HepG2 (cell line): ENCODE results near the gene GPS2. TPM values are rescaled to one million over a fixed set of nuclear protein-coding genes. Genes with fewer than 3 reads are reported as not detected.
A peak's percentile ranks its signal among the peaks of the same experiment; 100 is the strongest.

Experiments
- CHD4 ChIP-seq: fragments of 200-600 bp; sonication (generic); IDR thresholded peaks from 2 replicates; pipeline ENCODE4 v1.7.0; 2017; ENCODE audit warnings: mild to moderate bottlenecking, low read length, borderline replicate concordance
- EED ChIP-seq: sonication (generic); formaldehyde crosslinking; IDR thresholded peaks from 2 replicates; pipeline ENCODE4 v1.5.0; 2020; ENCODE audit warnings: mild to moderate bottlenecking, missing genetic modification reagents
- ELF1 ChIP-seq: sonication (generic); formaldehyde crosslinking; IDR thresholded peaks from 2 replicates; pipeline ENCODE4 v1.4.0; 2020; ENCODE audit warnings: missing genetic modification reagents
- EP300 ChIP-seq, 3 experiments: sonication (generic) in 1 of 3; formaldehyde crosslinking in 1 of 3; IDR thresholded peaks; 2 replicates each; pipeline versions ENCODE4 v1.5.1 to v1.6.1; 2011 to 2020; ENCODE audit warnings: low read depth in 2 of 3, low read length in 2 of 3, borderline replicate concordance in 1 of 3, improper control_type of control experiment in 1 of 3, mild to moderate bottlenecking in 1 of 3, missing genetic modification reagents in 1 of 3, moderate library complexity in 1 of 3
- FOXK2 ChIP-seq: fragments of 450-650 bp; IDR thresholded peaks from 2 replicates; pipeline ENCODE4 v1.6.1; 2016
- HDAC6 ChIP-seq: fragments of 200-600 bp; sonication (generic); IDR thresholded peaks from 2 replicates; pipeline ENCODE4 v1.7.0; 2017; ENCODE audit warnings: mild to moderate bottlenecking, antibody characterized with exemption, low read length, low read depth
- ISL2 ChIP-seq: sonication (generic); formaldehyde crosslinking; IDR thresholded peaks from 2 replicates; pipeline ENCODE4 v1.5.0; 2020; ENCODE audit warnings: missing genetic modification reagents
- KLF12 ChIP-seq: sonication (generic); formaldehyde crosslinking; IDR thresholded peaks from 2 replicates; pipeline ENCODE4 v1.4.0; 2020; ENCODE audit warnings: missing genetic modification reagents, borderline replicate concordance
- MTA1 ChIP-seq: sonication (generic); formaldehyde crosslinking; IDR thresholded peaks from 2 replicates; pipeline ENCODE4 v1.4.0; 2020; ENCODE audit warnings: missing genetic modification reagents, mild to moderate bottlenecking, borderline replicate concordance
- PHF5A ChIP-seq: IDR thresholded peaks from one replicate; pipeline ENCODE4 v1.6.1; 2018; ENCODE audit warnings: low read depth, missing genetic modification reagents; ENCODE audit not compliant: unreplicated experiment
- PLRG1 ChIP-seq: fragments of 450-650 bp; conservative IDR thresholded peaks from 2 replicates; pipeline ENCODE4 v1.6.1; 2016
- RCOR2 ChIP-seq: IDR thresholded peaks from 2 replicates; pipeline ENCODE4 v1.6.1; 2016; ENCODE audit warnings: missing biosample characterization, missing genetic modification reagents
- TGIF2 ChIP-seq: IDR thresholded peaks from 2 replicates; pipeline ENCODE4 v1.6.1; 2016; ENCODE audit warnings: control low read depth, missing compliant biosample characterization
- TRIM24 ChIP-seq: sonication (generic); formaldehyde crosslinking; IDR thresholded peaks from 2 replicates; pipeline ENCODE4 v1.8.0; 2022; ENCODE audit warnings: mild to moderate bottlenecking, missing genetic modification reagents
- ZFP62 ChIP-seq: sonication (generic); formaldehyde crosslinking; IDR thresholded peaks from 2 replicates; pipeline ENCODE4 v1.4.0; 2020; ENCODE audit warnings: missing genetic modification reagents
- ZNF234 ChIP-seq: sonication (generic); formaldehyde crosslinking; conservative IDR thresholded peaks from 2 replicates; pipeline ENCODE4 v1.5.1; 2020; ENCODE audit warnings: mild to moderate bottlenecking, missing genetic modification reagents
- ZNF34 ChIP-seq: sonication (generic); formaldehyde crosslinking; IDR thresholded peaks from 2 replicates; pipeline ENCODE4 v1.4.0; 2020; ENCODE audit warnings: mild to moderate bottlenecking, missing genetic modification reagents, borderline replicate concordance
- ZNF546 ChIP-seq: sonication (generic); formaldehyde crosslinking; conservative IDR thresholded peaks from 2 replicates; pipeline ENCODE4 v1.8.1; 2023; ENCODE audit warnings: mild to moderate bottlenecking, missing genetic modification reagents
- ZNF589 ChIP-seq: sonication (generic); formaldehyde crosslinking; conservative IDR thresholded peaks from 2 replicates; pipeline ENCODE4 v1.8.0; 2022; ENCODE audit warnings: mild to moderate bottlenecking, moderate library complexity, missing genetic modification reagents
- ZSCAN31 ChIP-seq: sonication (generic); formaldehyde crosslinking; IDR thresholded peaks from 2 replicates; pipeline ENCODE4 v1.5.0; 2020; ENCODE audit warnings: low read depth, mild to moderate bottlenecking, missing genetic modification reagents
- polyA plus RNA-seq, 8 experiments: library from polyadenylated mRNA; depleted of rRNA in 3 of 8; stranded (reverse) in 7 of 8; unstranded in 1 of 8; fragments of >200 nt; fragmentation: Illumina TruSeq in 4 of 8; extraction: Trizol in 4 of 8; gene quantifications; 2 replicates each; pipeline versions ENCODE4 v1.2.1 to v1.2.3, GENCODE V29; 2011 to 2016; ENCODE audit warnings: low read depth in 4 of 8, missing spikeins in 1 of 8, mixed read lengths in 1 of 8; ENCODE audit not compliant: insufficient read depth in 1 of 8
- total RNA-seq, 5 experiments: library from RNA; depleted of rRNA; stranded (reverse); fragments of >200 nt; fragmentation: Illumina TruSeq; extraction: Trizol; gene quantifications; 2 replicates each; pipeline ENCODE4 v1.2.3, GENCODE V29; 2016; ENCODE audit warnings: low read depth in 1 of 5
- TF ChIP-seq, protein P1 (sequence below): sonication (generic); formaldehyde crosslinking; IDR thresholded peaks from 2 replicates; pipeline ENCODE4 v1.5.0; 2020; ENCODE audit warnings: missing genetic modification reagents
- TF ChIP-seq, protein P2 (sequence below): IDR thresholded peaks from 2 replicates; pipeline ENCODE4 v1.6.1; 2018; ENCODE audit warnings: missing genetic modification reagents, mild to moderate bottlenecking, missing compliant biosample characterization
- TF ChIP-seq, protein P3 (sequence below): sonication (generic); formaldehyde crosslinking; IDR thresholded peaks from 2 replicates; pipeline ENCODE4 v1.5.1; 2020; ENCODE audit warnings: missing genetic modification reagents, mild to moderate bottlenecking, borderline replicate concordance
- TF ChIP-seq, protein P4 (sequence below): sonication (generic); formaldehyde crosslinking; IDR thresholded peaks from 2 replicates; pipeline ENCODE4 v1.5.1; 2020; ENCODE audit warnings: missing genetic modification reagents, mild to moderate bottlenecking, borderline replicate concordance
- TF ChIP-seq, protein P5 (sequence below): sonication (generic); formaldehyde crosslinking; IDR thresholded peaks from 2 replicates; pipeline ENCODE4 v1.4.0; 2020; ENCODE audit warnings: missing genetic modification reagents, mild to moderate bottlenecking, borderline replicate concordance

The GPS2 gene
- total and polyA plus RNA-seq, 2 of the 13 experiments (the other 11 are each of a cell fraction or from before 2014, with no cell fraction given): 58.0 to 59.4 TPM

DNA sequence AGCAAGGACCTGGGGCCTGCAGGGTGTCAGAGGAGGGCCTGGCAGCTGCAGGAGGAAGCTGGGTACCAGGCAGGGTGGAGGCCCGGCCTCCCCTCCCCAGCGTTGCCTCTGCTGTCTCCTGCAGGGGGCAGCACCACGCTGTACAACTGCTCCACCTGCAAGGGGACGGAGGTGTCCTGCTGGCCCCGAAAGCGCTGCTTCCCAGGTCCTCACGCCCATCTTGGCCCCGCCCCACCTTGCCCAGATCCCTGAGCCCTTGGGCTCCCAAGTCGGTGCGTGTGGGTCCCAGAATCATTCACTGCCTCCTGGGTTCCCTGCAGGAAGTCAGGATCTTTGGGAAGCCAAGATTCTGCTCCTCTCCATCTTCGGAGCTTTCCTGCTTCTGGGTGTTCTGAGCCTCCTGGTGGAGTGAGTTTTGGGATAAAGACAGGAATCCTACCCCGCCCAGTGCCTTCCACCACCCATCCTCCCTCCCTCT, 41.0 kb upstream of the GPS2 start (continued):
- TF ChIP-seq, protein P1, sequence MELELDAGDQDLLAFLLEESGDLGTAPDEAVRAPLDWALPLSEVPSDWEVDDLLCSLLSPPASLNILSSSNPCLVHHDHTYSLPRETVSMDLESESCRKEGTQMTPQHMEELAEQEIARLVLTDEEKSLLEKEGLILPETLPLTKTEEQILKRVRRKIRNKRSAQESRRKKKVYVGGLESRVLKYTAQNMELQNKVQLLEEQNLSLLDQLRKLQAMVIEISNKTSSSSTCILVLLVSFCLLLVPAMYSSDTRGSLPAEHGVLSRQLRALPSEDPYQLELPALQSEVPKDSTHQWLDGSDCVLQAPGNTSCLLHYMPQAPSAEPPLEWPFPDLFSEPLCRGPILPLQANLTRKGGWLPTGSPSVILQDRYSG (CRISPR knock-in tag): no peak
- TF ChIP-seq ZNF234 (no peak), TRIM24 (CRISPR knock-in tag) (no peak), CHD4 (no peak), MTA1 (no peak), ISL2 (0 out of 2 replicates have a peak, but pooled peaks have one; percentile 28), ZNF34 (CRISPR knock-in tag) (no peak), KLF12 (no peak), FOXK2 (no peak), PLRG1 (no peak), ZNF589 (CRISPR knock-in tag) (no peak), ZSCAN31 (CRISPR knock-in tag) (no peak), ZNF546 (CRISPR knock-in tag) (no peak), ELF1 (CRISPR knock-in tag) (peak; percentile 33; the same call in 1 of the 2 replicates), EED (CRISPR knock-in tag) (no peak), ZFP62 (CRISPR knock-in tag) (no peak), RCOR2 (CRISPR knock-in tag) (no peak), PHF5A (CRISPR knock-in tag) (no peak), TGIF2 (CRISPR knock-in tag) (no peak), HDAC6 (no peak), EP300 (IDR thresholded peaks at IDR 0.05; ENCODE audit: low read depth in 2 of 2, low read length in 2 of 2) (no peak), EP300 (CRISPR knock-in tag; IDR thresholded peaks at IDR 0.05; ENCODE audit: borderline replicate concordance) (no peak)
- TF ChIP-seq, protein P2, sequence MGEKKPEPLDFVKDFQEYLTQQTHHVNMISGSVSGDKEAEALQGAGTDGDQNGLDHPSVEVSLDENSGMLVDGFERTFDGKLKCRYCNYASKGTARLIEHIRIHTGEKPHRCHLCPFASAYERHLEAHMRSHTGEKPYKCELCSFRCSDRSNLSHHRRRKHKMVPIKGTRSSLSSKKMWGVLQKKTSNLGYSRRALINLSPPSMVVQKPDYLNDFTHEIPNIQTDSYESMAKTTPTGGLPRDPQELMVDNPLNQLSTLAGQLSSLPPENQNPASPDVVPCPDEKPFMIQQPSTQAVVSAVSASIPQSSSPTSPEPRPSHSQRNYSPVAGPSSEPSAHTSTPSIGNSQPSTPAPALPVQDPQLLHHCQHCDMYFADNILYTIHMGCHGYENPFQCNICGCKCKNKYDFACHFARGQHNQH (CRISPR knock-in tag): peak; percentile 55; the same call in 1 of the 2 replicates
- TF ChIP-seq, protein P3, sequence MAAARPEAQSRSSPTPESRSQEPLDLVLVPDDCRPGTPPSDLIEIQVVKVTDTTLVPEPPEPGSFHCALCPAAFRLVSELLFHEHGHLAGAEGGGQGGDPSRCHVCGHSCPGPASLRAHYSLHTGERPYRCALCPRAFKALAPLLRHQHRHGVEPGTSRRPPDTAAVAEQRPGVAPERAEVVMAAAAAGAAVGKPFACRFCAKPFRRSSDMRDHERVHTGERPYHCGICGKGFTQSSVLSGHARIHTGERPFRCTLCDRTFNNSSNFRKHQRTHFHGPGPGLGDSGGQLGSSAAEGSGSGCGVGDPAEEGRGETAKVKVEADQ (CRISPR knock-in tag): no peak
- TF ChIP-seq, protein P4, sequence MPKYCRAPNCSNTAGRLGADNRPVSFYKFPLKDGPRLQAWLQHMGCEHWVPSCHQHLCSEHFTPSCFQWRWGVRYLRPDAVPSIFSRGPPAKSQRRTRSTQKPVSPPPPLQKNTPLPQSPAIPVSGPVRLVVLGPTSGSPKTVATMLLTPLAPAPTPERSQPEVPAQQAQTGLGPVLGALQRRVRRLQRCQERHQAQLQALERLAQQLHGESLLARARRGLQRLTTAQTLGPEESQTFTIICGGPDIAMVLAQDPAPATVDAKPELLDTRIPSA (CRISPR knock-in tag): no peak
- TF ChIP-seq, protein P5, sequence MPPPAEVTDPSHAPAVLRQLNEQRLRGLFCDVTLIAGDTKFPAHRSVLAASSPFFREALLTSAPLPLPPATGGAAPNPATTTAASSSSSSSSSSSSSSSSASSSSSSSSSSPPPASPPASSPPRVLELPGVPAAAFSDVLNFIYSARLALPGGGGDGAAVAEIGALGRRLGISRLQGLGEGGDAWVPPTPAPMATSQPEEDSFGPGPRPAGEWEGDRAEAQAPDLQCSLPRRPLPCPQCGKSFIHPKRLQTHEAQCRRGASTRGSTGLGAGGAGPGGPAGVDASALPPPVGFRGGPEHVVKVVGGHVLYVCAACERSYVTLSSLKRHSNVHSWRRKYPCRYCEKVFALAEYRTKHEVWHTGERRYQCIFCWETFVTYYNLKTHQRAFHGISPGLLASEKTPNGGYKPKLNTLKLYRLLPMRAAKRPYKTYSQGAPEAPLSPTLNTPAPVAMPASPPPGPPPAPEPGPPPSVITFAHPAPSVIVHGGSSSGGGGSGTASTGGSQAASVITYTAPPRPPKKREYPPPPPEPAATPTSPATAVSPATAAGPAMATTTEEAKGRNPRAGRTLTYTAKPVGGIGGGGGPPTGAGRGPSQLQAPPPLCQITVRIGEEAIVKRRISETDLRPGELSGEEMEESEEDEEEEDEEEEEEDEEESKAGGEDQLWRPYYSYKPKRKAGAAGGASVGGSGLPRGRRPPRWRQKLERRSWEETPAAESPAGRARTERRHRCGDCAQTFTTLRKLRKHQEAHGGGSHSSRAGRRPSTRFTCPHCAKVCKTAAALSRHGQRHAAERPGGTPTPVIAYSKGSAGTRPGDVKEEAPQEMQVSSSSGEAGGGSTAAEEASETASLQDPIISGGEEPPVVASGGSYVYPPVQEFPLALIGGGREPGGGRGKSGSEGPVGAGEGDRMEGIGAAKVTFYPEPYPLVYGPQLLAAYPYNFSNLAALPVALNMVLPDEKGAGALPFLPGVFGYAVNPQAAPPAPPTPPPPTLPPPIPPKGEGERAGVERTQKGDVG: no peak
